GM23248 (cell line): ENCODE measurements around the gene VPS35L.

ENCODE experiments used
- EZH2 ChIP-seq: fragments of 200-600 bp; sonication (generic); IDR thresholded peaks from 2 replicates; pipeline ENCODE4 v1.6.1; 2018; ENCODE audit warnings: antibody characterized with exemption, mild to moderate bottlenecking; ENCODE audit not compliant: insufficient read depth, poor library complexity, severe bottlenecking
- EZH2phosphoT487 ChIP-seq: fragments of 200-600 bp; sonication (generic); IDR thresholded peaks from 2 replicates; pipeline ENCODE4 v1.6.1; 2018; ENCODE audit warnings: antibody characterized with exemption, moderate library complexity, mild to moderate bottlenecking, low read depth; ENCODE audit not compliant: insufficient read depth

GRCh38 chr16:19657831-19658230 is 102.3 kb downstream of the VPS35L start:
- no peak for TF ChIP-seq EZH2
- no peak for TF ChIP-seq EZH2phosphoT487
